Central memory CD8-positive, alpha-beta T cell (primary cell): ENCODE data around the gene TRIM40.
"Not testable (repeated sequence)": the region's sequence is repeated elsewhere in the genome, so short reads cannot be mapped to it uniquely, and the experiment has no call there.

ENCODE experiments used
- ATAC-seq: fragments of 150-1000 bp; cut with Tn5 transposase; replicated peaks from 2 replicates; pipeline ENCODE4 v1.10.0; 2022; ENCODE audit warnings: mild to moderate bottlenecking, moderate FRiP score, moderate number of reproducible peaks; ENCODE audit not compliant: poor library complexity, severe bottlenecking; ENCODE audit errors: extremely low read depth
- DNase-seq, 2 donors: peaks; one replicate each; pipeline ENCODE4 v3.0.0; 2021; ENCODE audit warnings: low spot score in 2 of 2
- H3K27ac Mint-ChIP-seq: one replicate; pipeline ENCODE4 v1.8.0; 2022; ENCODE audit warnings: low read depth, mild to moderate bottlenecking, moderate library complexity, mixed read lengths
- H3K27me3 Mint-ChIP-seq: one replicate; pipeline ENCODE4 v1.8.0; 2022; ENCODE audit warnings: mixed read lengths
- H3K36me3 Mint-ChIP-seq: one replicate; pipeline ENCODE4 v1.8.0; 2022; ENCODE audit warnings: mild to moderate bottlenecking, moderate library complexity, mixed read lengths; ENCODE audit not compliant: insufficient read depth
- H3K4me1 Mint-ChIP-seq: one replicate; pipeline ENCODE4 v1.8.0; 2022; ENCODE audit warnings: mixed read lengths
- H3K4me3 Mint-ChIP-seq: one replicate; pipeline ENCODE4 v1.8.0; 2022; ENCODE audit warnings: mild to moderate bottlenecking, moderate library complexity, mixed read lengths
- H3K9me3 Mint-ChIP-seq: one replicate; pipeline ENCODE4 v1.8.0; 2022; ENCODE audit warnings: mixed read lengths

Gene TRIM40

DNA sequence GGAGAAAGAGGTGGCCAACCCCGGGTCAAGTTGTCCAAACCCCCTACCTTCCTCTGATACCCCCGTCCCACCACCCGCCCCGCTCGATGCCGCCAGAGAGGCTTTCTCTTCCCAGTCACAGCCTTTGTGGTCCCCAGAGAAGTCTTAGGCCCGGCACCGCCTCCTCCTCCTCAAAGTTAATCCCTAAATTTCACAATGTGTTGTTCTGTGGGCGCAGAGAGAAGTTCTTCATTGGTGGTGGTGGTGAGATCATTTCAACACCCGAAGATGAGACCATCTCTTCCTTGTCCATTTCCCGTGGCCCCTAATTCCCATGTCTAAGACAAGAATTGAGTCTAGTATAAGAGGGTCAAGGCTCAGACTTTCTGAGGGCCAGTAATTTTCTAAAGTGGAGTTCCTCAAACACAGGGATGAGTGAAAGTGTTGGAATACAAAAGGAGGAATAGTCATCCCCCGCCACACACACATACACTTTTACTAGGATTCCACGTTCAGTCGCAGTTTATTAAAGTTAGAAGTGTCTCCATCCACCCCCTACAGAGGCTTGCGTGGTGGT is 33.4 kb upstream of the TRIM40 start:
- no peaks in the 10 kb centered on the region for H3K9me3 Mint-ChIP-seq
- H3K4me1 Mint-ChIP-seq: peaks cover 32% of the 10 kb centered on the region
- H3K27me3 Mint-ChIP-seq: peaks cover 57% of the 10 kb centered on the region
- DNase-seq: no peak
- H3K4me3 Mint-ChIP-seq: peak overlapping the region; percentile 68
- peak; percentile 16 for ATAC-seq
- H3K36me3 Mint-ChIP-seq: no peaks in the 10 kb centered on the region
- peak overlapping the region; percentile 0 for H3K27ac Mint-ChIP-seq

DNA sequence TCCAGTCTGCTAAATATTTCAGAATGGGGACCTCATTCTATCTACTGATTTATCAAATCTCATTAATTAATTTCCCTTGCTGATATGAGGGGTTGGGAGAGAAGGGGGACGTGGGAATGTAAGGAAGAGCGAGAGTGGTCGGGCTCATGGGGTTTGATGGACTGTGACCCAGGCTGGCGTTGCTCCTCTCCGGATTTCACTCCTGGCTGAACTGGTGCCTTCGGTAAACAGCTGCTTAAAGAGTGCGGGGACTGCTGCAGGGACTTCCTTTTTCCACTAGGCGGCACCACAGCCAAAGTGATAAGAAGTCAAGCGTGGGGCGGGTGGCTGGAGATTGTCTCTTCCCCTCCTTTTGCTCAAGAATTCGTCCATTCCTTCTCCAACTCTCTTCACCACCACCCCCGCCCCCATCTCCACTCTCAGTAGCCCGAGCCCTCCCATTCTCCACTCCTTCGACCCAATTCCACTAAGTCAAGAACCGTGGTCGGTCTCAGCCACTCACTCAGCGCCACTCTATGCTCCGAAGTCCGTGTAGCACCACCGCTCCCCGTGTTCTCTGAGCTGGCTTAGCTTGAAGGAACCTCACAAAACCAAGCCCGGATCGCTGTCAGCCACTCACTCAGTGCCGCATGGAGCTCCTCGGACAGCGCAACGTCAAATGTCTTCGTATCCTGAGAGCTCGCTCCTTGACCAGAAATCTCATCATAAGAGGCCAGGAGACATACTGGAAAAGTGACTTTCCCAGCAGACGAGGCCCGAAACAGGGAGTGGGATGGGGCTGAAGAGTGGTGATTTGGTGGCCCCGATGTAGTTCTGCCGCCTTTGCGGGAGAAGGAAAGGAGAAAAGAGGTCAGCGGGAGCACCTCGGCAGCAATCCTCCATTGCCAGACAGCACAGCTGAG is 32.7 kb upstream of the TRIM40 start:
- Mint-ChIP-seq H3K4me3 (peak overlapping the region; percentile 68), H3K4me1 (peaks cover 32% of the 10 kb centered on the region), H3K9me3 (no peaks in the 10 kb centered on the region), H3K27ac (peak overlapping the region; percentile 0), H3K36me3 (no peaks in the 10 kb centered on the region), H3K27me3 (peaks cover 57% of the 10 kb centered on the region)
- peak; percentile 89 for ATAC-seq
- peak; percentile 72 to 74 for DNase-seq

DNA sequence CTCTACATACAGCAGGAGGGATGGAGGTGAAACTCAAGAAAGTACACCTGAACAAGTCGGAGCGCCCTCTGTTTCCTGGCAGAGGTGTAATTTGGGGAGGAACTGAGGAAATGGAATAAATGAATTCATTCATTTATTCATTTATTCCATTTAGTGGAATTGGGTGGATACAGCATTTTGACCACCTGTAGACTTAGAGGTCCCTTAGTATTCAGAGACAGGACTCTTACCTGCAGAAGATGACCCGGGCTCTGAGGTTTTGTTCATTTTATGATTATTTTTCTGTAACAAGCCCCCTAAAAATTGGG is 32.1 kb upstream of the TRIM40 start:
- no peak overlapping the region for H3K27ac Mint-ChIP-seq
- H3K9me3 Mint-ChIP-seq: no peaks in the 10 kb centered on the region
- peak overlapping the region; percentile 68 for H3K4me3 Mint-ChIP-seq
- H3K27me3 Mint-ChIP-seq: peaks cover 57% of the 10 kb centered on the region
- H3K36me3 Mint-ChIP-seq: no peaks in the 10 kb centered on the region
- ATAC-seq (no peak), DNase-seq (no peak)
- H3K4me1 Mint-ChIP-seq: peaks cover 32% of the 10 kb centered on the region

DNA sequence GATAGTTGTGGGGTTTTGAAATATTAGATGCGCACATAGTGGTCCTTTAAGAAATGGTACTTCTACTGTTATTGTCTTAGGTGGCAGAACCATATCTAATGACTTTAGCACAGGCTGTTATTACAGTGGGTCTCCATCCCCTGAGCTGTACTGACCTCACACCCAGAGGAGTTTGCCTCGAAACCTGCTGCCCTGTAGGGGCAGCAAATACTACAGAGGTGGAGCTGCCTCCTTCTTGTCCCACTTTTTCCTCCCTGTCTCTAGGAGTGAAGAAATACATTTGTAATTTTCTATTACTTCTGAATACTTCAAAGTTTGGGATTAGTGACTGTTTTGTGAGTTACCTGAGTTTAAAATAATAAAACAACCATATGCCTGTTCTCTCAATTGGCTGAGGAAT is 31.3 kb upstream of the TRIM40 start:
- Mint-ChIP-seq H3K27me3 (peaks cover 55% of the 10 kb centered on the region), H3K9me3 (no peaks in the 10 kb centered on the region), H3K4me1 (peaks cover 32% of the 10 kb centered on the region), H3K36me3 (no peaks in the 10 kb centered on the region), H3K4me3 (no peak overlapping the region), H3K27ac (no peak overlapping the region)
- ATAC-seq: no peak
- no peak for DNase-seq

DNA sequence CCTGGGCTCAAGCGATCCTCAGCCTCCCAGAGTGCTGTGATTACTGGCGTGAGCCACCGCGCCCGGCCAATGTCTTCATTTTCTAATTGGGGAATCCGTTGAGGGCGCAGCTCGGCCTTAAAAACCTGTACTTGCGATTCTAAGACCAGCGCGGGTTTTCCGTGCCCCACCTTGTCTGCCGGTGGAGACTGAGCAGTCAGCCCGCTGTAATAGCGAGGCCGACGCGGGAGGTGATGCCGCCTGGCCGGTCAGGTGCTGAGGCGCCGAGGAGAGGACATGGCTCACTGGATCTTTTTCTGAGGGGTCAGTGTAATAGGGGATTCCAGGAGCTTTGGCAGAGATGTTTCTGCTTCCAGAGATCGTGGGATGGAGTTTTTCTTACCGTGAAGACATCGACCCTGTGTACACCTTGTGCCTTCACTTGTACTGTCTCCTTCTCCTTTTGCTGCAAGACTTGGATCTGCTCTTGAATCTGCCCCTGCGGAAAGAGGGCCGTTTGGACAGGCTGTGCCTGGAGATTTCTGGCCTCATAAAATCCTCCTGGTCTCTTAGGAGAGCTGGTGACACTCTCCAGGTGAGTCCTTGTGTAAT is 24.6 kb upstream of the TRIM40 start:
- Mint-ChIP-seq H3K27ac (no peak overlapping the region), H3K4me3 (no peak overlapping the region), H3K27me3 (peaks cover 76% of the 10 kb centered on the region), H3K4me1 (no peaks in the 10 kb centered on the region), H3K9me3 (no peaks in the 10 kb centered on the region), H3K36me3 (no peaks in the 10 kb centered on the region)
- DNase-seq (no peak), ATAC-seq (no peak)

DNA sequence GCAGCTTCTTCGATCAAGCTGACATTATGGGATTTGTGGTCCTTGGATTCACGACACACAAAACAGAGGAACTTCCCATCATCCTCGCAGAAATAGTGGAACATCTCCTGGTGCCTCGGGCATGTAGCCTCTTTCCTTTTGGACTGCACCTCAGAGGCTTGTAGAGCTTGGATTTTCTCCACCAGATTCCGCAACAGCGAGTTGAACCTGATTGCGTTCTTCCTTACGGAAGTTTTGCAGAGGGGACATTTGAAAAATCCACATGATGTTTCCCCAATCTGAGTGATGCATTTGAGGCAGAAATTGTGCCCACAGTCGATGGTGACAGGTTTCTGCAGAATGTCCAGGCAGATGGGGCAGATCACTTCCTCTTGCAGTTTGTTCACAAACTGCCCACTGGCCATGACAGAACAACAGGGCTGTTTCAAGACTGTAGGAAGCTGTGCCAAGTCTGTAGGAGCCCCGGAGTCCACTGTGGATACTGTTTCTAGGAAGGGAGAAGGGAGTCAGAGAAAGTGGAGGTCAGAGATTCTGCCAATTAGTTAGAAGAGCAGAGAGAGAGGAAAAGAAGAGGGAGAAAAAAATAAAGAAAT is 23.4 kb upstream of the TRIM40 start:
- ATAC-seq: no peak
- H3K4me1 Mint-ChIP-seq: no peaks in the 10 kb centered on the region
- no peak overlapping the region for H3K4me3 Mint-ChIP-seq
- DNase-seq: no peak
- H3K27ac Mint-ChIP-seq: no peak overlapping the region
- H3K27me3 Mint-ChIP-seq: peaks cover 69% of the 10 kb centered on the region
- no peaks in the 10 kb centered on the region for H3K9me3 Mint-ChIP-seq
- no peaks in the 10 kb centered on the region for H3K36me3 Mint-ChIP-seq

DNA sequence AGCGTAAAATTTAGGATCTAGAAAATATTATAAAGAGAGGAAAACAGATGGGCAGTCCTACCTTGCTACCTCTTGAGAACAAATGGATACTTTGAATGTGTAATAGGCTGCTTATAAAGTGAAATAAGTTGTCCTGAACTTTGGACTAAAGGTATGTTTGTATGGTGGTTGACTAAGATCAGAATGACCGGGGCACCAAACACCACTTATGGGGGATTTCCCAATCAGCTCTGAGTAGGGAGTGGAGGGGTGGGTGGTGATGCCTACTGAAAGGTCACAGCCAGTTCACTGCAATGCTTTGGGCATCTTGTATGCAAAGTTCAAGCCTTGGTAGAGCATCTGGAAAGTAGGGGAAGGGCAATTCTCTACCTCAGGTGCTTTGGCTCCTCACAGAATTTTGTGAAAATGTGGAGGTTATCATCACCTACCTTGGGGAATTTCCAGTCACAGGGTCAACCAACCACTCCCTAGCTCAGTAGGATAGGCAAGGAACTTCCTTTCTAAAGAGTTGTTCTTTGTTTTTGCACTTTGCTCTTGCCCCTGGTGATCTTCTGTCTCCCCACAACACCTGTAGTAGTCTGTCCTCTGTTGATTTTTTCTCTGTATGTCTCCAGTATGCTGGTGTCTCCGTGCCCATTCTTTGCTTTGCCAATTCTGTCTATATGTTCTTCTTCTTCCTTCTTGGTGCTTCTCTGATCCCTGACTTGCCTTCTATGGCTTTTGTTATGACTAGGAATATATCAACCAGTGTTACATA is 22.8 kb upstream of the TRIM40 start, which contains the start of gene TRIM31:
TRIM31 (minus strand) TSS at position 88 of the 757 bp plus-strand sequence. CDS start 285 bp downstream, outside the sequence.
- H3K27ac Mint-ChIP-seq: no peak within 1 kb of the TSS
- H3K9me3 Mint-ChIP-seq: no peaks in the 10 kb centered on the region
- no peak for DNase-seq
- H3K4me3 Mint-ChIP-seq: no peak within 1 kb of the TSS
- peaks cover 69% of the 10 kb centered on the region for H3K27me3 Mint-ChIP-seq
- H3K4me1 Mint-ChIP-seq: no peaks in the 10 kb centered on the region
- ATAC-seq: no peak
- H3K36me3 Mint-ChIP-seq: no peaks in the 10 kb centered on the region

DNA sequence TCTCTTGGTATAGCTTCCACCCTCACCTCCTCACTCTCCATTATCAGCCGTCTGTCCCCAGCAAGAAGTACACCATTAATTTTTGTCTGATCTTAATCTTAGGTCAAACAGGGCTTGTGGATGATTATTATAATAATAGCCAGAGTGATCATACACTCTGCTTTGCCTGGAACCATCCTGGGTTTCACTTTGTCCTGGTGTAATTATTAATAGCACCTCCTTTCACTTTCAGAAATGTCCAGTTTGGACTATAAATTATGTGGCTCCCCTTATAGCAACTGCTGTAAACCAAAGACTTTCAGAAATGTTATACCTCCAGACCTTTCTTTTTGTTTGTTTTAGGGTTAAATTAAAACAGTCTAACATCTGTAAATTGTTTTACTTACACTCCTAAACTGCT is 22.1 kb upstream of the TRIM40 start:
- ATAC-seq: no peak
- Mint-ChIP-seq H3K9me3 (no peaks in the 10 kb centered on the region), H3K36me3 (no peaks in the 10 kb centered on the region), H3K27ac (no peak overlapping the region), H3K4me3 (no peak overlapping the region), H3K4me1 (no peaks in the 10 kb centered on the region), H3K27me3 (peaks cover 69% of the 10 kb centered on the region)
- DNase-seq: no peak

DNA sequence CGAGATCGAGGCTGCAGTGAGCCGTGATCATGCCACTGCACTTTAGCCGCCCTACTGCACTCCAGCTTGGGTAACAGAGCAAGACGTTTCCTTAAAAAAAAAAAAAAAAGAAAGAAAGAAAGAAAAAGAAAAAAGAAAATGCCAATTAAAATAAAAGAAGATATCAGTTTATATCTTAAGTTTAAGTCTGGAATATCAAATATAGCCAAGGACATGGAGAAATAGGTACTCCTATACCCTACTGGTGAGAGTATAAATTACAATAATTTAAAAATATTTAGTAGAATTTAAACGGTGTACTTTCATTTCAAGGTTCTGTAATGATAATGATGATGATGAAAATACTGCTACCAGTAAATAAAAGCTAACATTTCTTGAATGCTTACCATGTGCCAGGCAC is 19.2 kb upstream of the TRIM40 start:
- H3K9me3 Mint-ChIP-seq: no peaks in the 10 kb centered on the region
- no peaks in the 10 kb centered on the region for H3K4me1 Mint-ChIP-seq
- ATAC-seq (no peak), DNase-seq (no peak)
- no peaks in the 10 kb centered on the region for H3K36me3 Mint-ChIP-seq
- H3K4me3 Mint-ChIP-seq: no peak overlapping the region
- peaks cover 69% of the 10 kb centered on the region for H3K27me3 Mint-ChIP-seq
- no peak overlapping the region for H3K27ac Mint-ChIP-seq

DNA sequence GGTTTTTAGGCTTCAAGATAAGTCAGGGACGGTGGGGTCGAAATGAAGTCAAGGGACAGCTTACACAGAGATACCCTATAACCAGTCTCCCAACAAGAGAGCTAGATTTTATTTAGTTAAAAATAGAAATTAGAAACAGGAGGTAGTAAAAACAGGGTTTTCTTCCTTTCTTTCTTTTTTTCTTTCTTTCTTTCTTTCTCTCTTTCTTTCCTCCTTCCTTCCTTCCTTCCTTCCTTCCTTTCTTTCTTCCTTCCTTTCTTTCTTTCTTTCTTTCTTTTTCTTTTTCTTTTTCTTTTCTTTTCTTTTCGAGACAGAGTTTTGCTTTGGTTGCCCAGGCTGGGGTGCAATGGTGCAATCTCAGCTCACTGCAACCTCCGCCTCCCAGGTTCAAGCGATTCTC is 17.2 kb upstream of the TRIM40 start:
- H3K9me3 Mint-ChIP-seq, H3K36me3 Mint-ChIP-seq, H3K4me1 Mint-ChIP-seq, DNase-seq, H3K4me3 Mint-ChIP-seq, H3K27ac Mint-ChIP-seq, ATAC-seq: not testable (repeated sequence)
- H3K27me3 Mint-ChIP-seq: peaks cover 70% of the 10 kb centered on the region

DNA sequence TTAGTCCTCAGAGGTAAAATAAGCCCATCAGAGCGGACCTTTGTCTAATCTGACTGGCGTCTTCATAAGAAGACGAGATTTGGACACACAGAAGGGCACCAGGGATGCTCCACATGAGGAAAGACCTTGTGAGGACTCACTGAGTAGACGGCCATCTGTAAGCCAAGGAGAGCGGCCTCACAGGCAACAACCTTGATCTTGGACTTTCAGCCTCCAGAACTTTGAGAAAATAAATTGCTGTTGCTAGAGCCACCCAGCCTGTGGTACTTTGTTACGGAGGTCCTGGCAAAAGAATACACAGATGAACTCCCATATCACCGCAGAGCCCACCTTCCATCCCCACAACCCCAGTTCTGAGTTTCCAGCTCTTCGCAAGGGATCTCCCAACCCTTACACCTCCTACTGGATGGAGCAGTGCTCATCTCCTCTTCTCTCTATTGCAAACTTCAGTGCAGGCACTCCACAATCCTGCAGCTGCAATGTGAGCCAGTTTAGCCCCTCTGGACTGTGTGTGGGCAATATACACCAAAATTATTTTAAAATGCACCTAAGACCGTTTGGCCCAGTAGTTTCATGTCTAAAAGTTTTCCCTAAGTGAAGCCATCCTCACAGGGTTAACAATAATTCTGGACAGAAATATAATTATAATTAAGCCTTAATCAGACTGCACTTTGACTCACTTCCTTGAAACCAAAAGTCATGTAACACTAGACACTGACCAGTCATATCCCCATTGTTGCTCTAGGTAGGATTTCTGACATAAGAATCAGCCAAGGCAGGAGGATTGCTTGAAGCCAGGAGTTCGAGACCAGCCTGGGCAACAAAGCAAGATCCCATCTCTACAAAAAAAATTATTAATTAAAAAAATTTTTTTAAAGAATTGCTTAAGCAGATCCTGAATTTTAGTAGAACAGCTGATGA is 14.2 kb upstream of the TRIM40 start:
- no peak for ATAC-seq

More for the DNA sequence above, 14.2 kb upstream of the TRIM40 start:
- Mint-ChIP-seq H3K27ac (no peak overlapping the region), H3K9me3 (no peaks in the 10 kb centered on the region), H3K27me3 (peaks cover 88% of the 10 kb centered on the region), H3K4me3 (no peak overlapping the region), H3K36me3 (no peaks in the 10 kb centered on the region), H3K4me1 (no peaks in the 10 kb centered on the region)
- no peak for DNase-seq
